CD14-positive monocyte (primary cell): ENCODE results near the gene LTBP3. TPM values are rescaled to one million over a fixed set of nuclear protein-coding genes. Genes with fewer than 3 reads are reported as not detected.
A peak's percentile ranks its signal among the peaks of the same experiment; 100 is the strongest.

Experiments
- DNase-seq, 3 donors: peaks; one replicate each; pipeline ENCODE4 v3.0.0-alpha.2; 2011 to 2022
- H2AFZ ChIP-seq: 2 replicates; pipeline ENCODE4 v1.6.0; 2012; ENCODE audit warnings: mild to moderate bottlenecking, low read depth, low read length, inconsistent platforms; ENCODE audit not compliant: insufficient read depth, poor library complexity, severe bottlenecking
- H3K27ac ChIP-seq, 2 donors: 1 replicate in 1 of 2; 2 replicates in 1 of 2; pipeline ENCODE4 v1.5.1; 2012 to 2013; ENCODE audit warnings: low read length in 2 of 2, control low read depth in 1 of 2, inconsistent platforms in 1 of 2, low read depth in 1 of 2, mild to moderate bottlenecking in 1 of 2
- H3K27me3 ChIP-seq, 2 donors: one replicate each; pipeline versions ENCODE4 v1.6.0 to v1.6.1; 2011 to 2013; ENCODE audit warnings: low read length in 2 of 2; ENCODE audit not compliant: control insufficient read depth in 2 of 2, insufficient read depth in 2 of 2
- H3K36me3 ChIP-seq, 2 donors: replicated peaks in 1 of 2; 1 replicate in 1 of 2; 2 replicates in 1 of 2; pipeline versions ENCODE4 v1.5.1 to v1.6.1; 2012 to 2013; ENCODE audit warnings: low read length in 2 of 2, control low read depth in 1 of 2, inconsistent platforms in 1 of 2, mild to moderate bottlenecking in 1 of 2; ENCODE audit not compliant: insufficient read depth in 2 of 2, control insufficient read depth in 1 of 2
- H3K4me1 ChIP-seq, 2 donors: 1 replicate in 1 of 2; 2 replicates in 1 of 2; pipeline versions ENCODE4 v1.5.1 to v1.6.1; 2012 to 2013; ENCODE audit warnings: low read length in 2 of 2, control low read depth in 1 of 2, inconsistent platforms in 1 of 2, mild to moderate bottlenecking in 1 of 2, moderate library complexity in 1 of 2; ENCODE audit not compliant: insufficient read depth in 2 of 2, control insufficient read depth in 1 of 2
- H3K4me2 ChIP-seq: replicated peaks from 2 replicates; pipeline ENCODE3; 2012; ENCODE audit warnings: low read length, moderate library complexity, mild to moderate bottlenecking; ENCODE audit not compliant: poor library complexity, severe bottlenecking; ENCODE audit errors: extremely low read depth
- H3K4me3 ChIP-seq, 3 experiments: fragments of 200-600 bp in 1 of 3; sonication (generic) in 1 of 3; replicated peaks in 1 of 3; 1 replicate in 2 of 3; 2 replicates in 1 of 3; pipeline ENCODE4 v1.5.1; 2011 to 2013; ENCODE audit warnings: low read length in 3 of 3, mild to moderate bottlenecking in 3 of 3, control low read depth in 2 of 3, low read depth in 2 of 3, inconsistent platforms in 1 of 3, moderate library complexity in 1 of 3
- H3K79me2 ChIP-seq: 2 replicates; pipeline ENCODE4 v1.6.0; 2012; ENCODE audit warnings: mild to moderate bottlenecking, control low read depth, inconsistent platforms, low read length, moderate library complexity; ENCODE audit not compliant: insufficient read depth
- H3K9ac ChIP-seq: 2 replicates; pipeline ENCODE4 v1.6.0; 2017; ENCODE audit warnings: low read length, mild to moderate bottlenecking; ENCODE audit not compliant: insufficient read depth, poor library complexity, severe bottlenecking
- H3K9me3 ChIP-seq, 2 donors: replicated peaks in 1 of 2; 1 replicate in 1 of 2; 2 replicates in 1 of 2; pipeline versions ENCODE4 v1.5.1 to v1.6.1; 2012 to 2013; ENCODE audit warnings: low read length in 2 of 2, control low read depth in 1 of 2; ENCODE audit not compliant: control insufficient read depth in 1 of 2, insufficient read depth in 1 of 2
- H4K20me1 ChIP-seq: 2 replicates; pipeline ENCODE4 v1.6.0; 2012; ENCODE audit warnings: mild to moderate bottlenecking, low read length, control low read depth, moderate library complexity; ENCODE audit not compliant: insufficient read depth
- H3K27ac Mint-ChIP-seq, 7 donors: one replicate each; pipeline ENCODE4 v1.8.0; 2020; ENCODE audit warnings: mild to moderate bottlenecking in 7 of 7, mixed read lengths in 7 of 7, moderate library complexity in 6 of 7, inconsistent platforms in 2 of 7
- H3K27me3 Mint-ChIP-seq, 3 donors: one replicate each; pipeline ENCODE4 v1.8.0; 2021 to 2022; ENCODE audit warnings: low read depth in 3 of 3, mild to moderate bottlenecking in 3 of 3, mixed read lengths in 3 of 3, moderate library complexity in 3 of 3, inconsistent platforms in 1 of 3
- H3K36me3 Mint-ChIP-seq, 2 donors: one replicate each; pipeline ENCODE4 v1.8.0; 2020; ENCODE audit warnings: mixed read lengths in 2 of 2, inconsistent platforms in 1 of 2, mild to moderate bottlenecking in 1 of 2
- H3K4me1 Mint-ChIP-seq: one replicate; pipeline ENCODE4 v1.8.0; 2020; ENCODE audit warnings: mild to moderate bottlenecking, mixed read lengths
- H3K4me3 Mint-ChIP-seq, 2 donors: one replicate each; pipeline ENCODE4 v1.8.0; 2020; ENCODE audit warnings: mild to moderate bottlenecking in 2 of 2, mixed read lengths in 2 of 2, moderate library complexity in 1 of 2
- H3K9me3 Mint-ChIP-seq, 7 donors: one replicate each; pipeline ENCODE4 v1.8.0; 2020 to 2022; ENCODE audit warnings: mixed read lengths in 7 of 7, mild to moderate bottlenecking in 6 of 7, moderate library complexity in 6 of 7, inconsistent platforms in 2 of 7
- CTCF ChIP-seq: fragments of 200-600 bp; IDR thresholded peaks from one replicate; pipeline ENCODE4 v1.8.0; 2022; ENCODE audit warnings: antibody characterized with exemption, mild to moderate bottlenecking
- WGBS: methylation state at CpG from one replicate; pipeline ENCODE4 v1.1.5; 2013; ENCODE audit warnings: missing lambda C conversion rate; ENCODE audit not compliant: insufficient coverage; 5-methylcytosine and 5-hydroxymethylcytosine counted together
- intact Hi-C, 2 donors: fragments of 100-400 bp; cut with micrococcal nuclease; formaldehyde crosslinking; loops; one replicate each; pipeline versions ENCODE4 v1.15.0 to v1.15.1; 2023
- polyA plus RNA-seq, 3 donors: library from polyadenylated mRNA; depleted of rRNA in 1 of 3; unstranded in 2 of 3; stranded (reverse) in 1 of 3; fragments of 300-500 nt in 2 of 3; fragments of >200 nt in 1 of 3; fragmentation: Illumina TruSeq in 2 of 3; gene quantifications; 1 replicate in 2 of 3; 2 replicates in 1 of 3; pipeline ENCODE4 v1.2.3, GENCODE V29; 2012 to 2021

Gene LTBP3
- polyA plus RNA-seq, 3 donors: 3.4 to 19.4 (median 4.6) TPM

- no peaks in the 10 kb centered on the region for H3K36me3 ChIP-seq
- H3K9ac ChIP-seq: no peak overlapping the region
- peaks cover 0 to 33% of the 10 kb centered on the region in 2 donors for H3K27me3 ChIP-seq
- Mint-ChIP-seq H3K4me1 (peaks cover 37% of the 10 kb centered on the region), H3K36me3 (peaks cover 0 to 9% of the 10 kb centered on the region in 2 donors), H3K27ac (peak overlapping the region in 2 of 7 donors; percentile 67 to 72), H3K9me3 (peaks cover 0 to 2% (median 0%) of the 10 kb centered on the region in 7 donors), H3K4me3 (peak overlapping the region in 1 of 2 donors; percentile 40), H3K27me3 (peaks cover 19 to 42% (median 33%) of the 10 kb centered on the region in 3 donors)
- H3K4me3 ChIP-seq: no peak overlapping the region
- no peak for TF ChIP-seq CTCF
- intact Hi-C loops: no loop called here
- H3K27ac ChIP-seq: no peak overlapping the region
- H3K79me2 ChIP-seq: no peaks in the 10 kb centered on the region
- DNase-seq: no peak
- H2AFZ ChIP-seq: no peak overlapping the region
- H3K4me1 ChIP-seq: peaks cover 17 to 46% of the 10 kb centered on the region in 2 donors
- no peaks in the 10 kb centered on the region for H4K20me1 ChIP-seq
- no peak overlapping the region for H3K4me2 ChIP-seq
- WGBS: 98% methylated on average over 5 of the region's 5 CpGs
- no peaks in the 10 kb centered on the region for H3K9me3 ChIP-seq
Observed at GRCh38 chr11:65559951-65560537, 1.9 kb upstream of the LTBP3 start.

- H3K4me3 ChIP-seq: no peak overlapping the region
- H3K9me3 ChIP-seq: no peaks in the 10 kb centered on the region
- H2AFZ ChIP-seq: no peak overlapping the region
- Mint-ChIP-seq H3K27ac (peak overlapping the region in 1 of 7 donors; percentile 31), H3K36me3 (peaks cover 0 to 9% of the 10 kb centered on the region in 2 donors), H3K9me3 (peaks cover 0 to 2% (median 0%) of the 10 kb centered on the region in 7 donors), H3K27me3 (peaks cover 21 to 45% (median 38%) of the 10 kb centered on the region in 3 donors), H3K4me3 (no peak overlapping the region), H3K4me1 (peaks cover 36% of the 10 kb centered on the region)
- DNase-seq: no peak
- no peak overlapping the region for H3K9ac ChIP-seq
- H3K36me3 ChIP-seq: no peaks in the 10 kb centered on the region
- 92% methylated on average over 3 of the region's 5 CpGs for WGBS
- no peaks in the 10 kb centered on the region for H4K20me1 ChIP-seq
- H3K79me2 ChIP-seq: no peaks in the 10 kb centered on the region
- no peak overlapping the region for H3K27ac ChIP-seq
- no peak for TF ChIP-seq CTCF
- peaks cover 13 to 40% of the 10 kb centered on the region in 2 donors for H3K4me1 ChIP-seq
- peaks cover 0 to 33% of the 10 kb centered on the region in 2 donors for H3K27me3 ChIP-seq
- intact Hi-C loops: no loop called here
- H3K4me2 ChIP-seq: no peak overlapping the region
Observed at GRCh38 chr11:65559535-65559934, 1.4 kb upstream of the LTBP3 start.
